ENCODE measurements around the gene PLA2G4B.

The PLA2G4B gene

DNA sequence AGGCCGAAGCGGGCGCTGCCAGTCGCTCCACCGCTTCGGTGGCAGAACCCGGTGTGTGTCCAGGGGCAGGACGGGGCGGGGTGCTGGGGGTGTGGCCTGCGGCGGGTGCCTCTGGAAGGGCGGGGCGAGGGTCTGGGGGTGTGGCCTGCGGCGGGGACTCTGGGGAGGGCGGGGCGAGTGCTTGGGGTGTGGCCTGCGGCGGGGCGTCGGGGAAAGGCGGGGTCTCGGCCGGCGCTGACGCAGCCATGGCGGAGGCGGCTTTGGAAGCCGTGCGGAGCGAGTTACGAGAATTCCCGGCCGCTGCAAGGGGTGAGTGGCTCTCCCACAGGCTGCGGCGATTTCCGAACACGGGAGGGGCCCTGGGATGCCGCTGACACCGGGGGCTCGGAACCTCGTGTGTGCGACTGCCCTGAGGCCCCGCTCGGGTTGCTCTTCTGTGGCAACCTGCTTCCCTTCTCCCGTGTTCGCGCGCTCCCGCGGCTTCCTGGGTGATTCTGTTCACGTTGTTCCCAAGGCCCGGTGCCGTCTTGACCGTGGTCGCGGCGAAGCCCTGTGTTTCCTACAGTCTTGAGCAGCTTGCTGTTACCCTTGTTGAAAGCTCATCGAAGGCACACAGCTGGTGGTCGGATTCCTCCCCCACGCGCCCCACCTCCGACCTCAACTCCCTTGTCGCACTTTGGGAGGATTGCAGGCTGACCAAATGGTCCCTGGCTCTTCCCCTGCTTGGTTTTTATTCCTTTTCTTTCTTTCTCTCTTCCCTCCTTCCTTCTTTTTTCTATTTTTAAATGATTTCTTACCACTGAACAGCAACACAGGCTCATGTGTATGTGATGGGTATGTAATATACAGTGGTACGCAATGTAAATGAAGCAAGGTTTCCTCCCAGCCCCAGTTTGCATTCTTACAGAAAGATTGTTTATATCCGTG lies 10.5 kb upstream of the PLA2G4B start, which contains the start of gene JMJD7:
JMJD7 (plus strand) TSS at position 213 of the 927 bp plus-strand sequence; CDS start at position 246, 33 bp downstream.
- DNase-seq = peak; percentile 93

DNA sequence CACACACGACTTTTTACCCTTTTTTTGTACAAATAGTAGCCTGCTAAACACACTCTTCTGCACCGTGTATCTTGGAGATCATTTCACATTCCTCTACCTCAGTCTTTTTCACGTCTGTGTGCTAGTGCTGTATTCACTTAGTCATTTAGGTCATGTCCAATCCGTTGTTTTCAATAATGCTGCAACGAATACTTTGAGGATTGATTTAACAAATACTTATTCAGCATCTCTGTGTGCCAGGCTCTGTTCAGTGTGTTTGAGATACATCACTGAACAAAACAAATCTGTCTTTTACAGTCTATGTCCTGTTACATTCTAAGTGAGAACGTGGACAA lies 9.9 kb upstream of the PLA2G4B start:
- no peak for DNase-seq

DNA sequence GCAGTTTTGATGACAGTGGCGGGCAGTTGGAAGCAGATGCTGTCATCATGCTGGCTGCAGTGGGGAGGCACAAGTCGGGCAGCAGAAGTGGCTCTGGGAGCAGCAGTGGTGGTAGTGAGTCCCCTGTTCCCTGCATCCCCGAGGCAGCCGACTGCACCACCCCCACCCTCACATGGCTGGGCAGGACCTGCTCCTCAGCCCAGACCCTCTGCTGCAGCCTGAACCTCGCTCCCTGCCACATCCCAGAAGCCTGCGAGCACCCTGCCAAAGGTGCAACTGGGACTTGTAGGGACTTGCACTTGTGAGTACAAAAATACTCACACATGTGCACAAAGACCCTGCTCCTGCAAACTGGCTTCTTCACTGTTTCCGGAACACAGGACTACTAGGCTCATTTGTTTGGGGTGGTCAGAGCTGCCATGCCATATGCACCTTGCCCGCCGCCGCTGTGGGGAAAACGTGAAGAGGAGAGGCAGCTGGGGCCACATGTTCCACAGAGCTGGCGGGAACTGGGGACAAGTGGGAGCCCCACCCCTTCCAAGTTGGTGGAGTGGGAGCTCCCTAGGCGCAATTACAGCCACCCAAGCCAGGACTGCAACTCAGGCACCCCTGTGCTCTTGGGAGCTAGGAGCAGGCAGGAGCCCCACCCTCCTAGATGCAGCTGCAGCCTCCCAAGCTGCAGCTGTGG lies 8.5 kb upstream of the PLA2G4B start:
- DNase-seq = no peak

DNA sequence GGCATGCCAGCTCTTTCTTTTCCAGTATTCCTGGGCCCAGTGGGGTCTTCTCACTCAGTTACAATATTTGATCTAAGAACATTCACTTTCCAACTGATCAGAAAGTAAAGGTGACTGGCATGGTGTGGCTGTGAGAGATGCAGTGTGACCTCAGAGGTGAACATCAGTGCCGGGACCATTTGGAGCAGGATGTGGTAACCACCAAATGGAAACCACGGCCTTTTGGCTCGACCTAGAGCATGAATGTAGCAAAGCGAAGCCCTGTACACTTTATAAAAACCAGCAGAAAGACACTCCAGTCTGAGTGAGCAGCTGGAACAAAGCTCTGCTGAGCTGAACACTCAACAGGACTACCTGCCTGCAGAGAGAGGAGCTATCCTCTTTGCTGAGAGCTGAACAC lies 7.4 kb upstream of the PLA2G4B start:
- peak; percentile 54 for DNase-seq

DNA sequence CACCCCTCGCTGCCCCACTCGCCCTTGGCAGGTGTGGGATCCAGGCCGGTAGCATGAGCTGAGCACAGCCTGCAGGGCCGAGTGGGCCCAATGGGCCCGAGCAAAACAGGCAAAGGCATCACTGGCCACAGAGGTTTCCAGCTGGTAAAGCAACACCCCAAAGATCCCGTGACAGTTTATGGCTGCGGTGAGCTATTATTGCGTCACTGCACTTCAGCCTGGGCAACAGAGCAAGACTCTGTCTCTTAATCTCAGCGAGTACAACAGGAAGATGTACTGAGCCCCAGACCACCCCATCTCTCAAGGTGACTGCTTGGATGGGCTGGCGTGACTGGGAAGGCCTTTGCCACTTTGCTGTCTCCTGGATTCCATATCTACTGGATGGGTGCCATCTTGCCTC lies 6.4 kb upstream of the PLA2G4B start:
- no peak for DNase-seq

DNA sequence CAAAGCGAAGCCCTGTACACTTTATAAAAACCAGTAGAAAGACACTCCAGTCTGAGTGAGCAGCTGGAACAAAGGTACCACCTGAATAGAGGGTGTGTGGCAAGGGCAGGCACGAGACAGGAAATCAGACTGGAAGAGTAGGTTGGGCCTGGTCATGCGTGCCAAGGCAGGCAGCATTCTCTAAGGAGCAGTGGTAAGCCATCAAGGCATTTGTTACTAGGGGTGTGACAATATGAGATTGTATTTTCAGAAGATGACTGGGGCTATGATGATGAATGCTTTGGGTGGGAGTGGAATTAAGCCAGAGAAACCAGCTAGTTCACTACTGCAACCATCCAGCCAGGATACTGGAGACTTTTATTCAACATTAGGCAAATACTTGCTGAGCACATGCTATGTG lies 5.8 kb upstream of the PLA2G4B start:
- no peak for DNase-seq

- DNase-seq = no peak
These were observed 4.6 kb upstream of the PLA2G4B start for GRCh38 chr15:41834096-41834495.

DNA sequence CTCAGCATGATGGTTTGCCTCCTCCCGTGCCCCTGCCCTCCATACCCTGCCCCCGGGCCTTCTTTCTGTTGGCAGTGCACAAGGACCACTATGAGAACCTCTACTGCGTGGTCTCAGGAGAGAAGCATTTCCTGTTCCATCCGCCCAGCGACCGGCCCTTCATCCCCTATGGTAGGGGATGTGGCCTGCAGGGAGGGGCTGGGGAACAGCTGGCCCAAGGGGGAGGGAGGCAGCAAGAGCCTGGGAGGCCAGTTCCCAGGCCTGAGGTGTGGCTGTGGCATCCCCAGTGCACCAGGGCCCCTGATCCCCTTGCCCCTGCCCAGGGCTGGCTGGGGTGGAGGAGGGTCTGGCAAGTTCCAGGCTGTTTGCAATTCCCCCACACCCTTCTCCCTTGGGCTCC lies 2.6 kb upstream of the PLA2G4B start:
- no peak for DNase-seq

DNA sequence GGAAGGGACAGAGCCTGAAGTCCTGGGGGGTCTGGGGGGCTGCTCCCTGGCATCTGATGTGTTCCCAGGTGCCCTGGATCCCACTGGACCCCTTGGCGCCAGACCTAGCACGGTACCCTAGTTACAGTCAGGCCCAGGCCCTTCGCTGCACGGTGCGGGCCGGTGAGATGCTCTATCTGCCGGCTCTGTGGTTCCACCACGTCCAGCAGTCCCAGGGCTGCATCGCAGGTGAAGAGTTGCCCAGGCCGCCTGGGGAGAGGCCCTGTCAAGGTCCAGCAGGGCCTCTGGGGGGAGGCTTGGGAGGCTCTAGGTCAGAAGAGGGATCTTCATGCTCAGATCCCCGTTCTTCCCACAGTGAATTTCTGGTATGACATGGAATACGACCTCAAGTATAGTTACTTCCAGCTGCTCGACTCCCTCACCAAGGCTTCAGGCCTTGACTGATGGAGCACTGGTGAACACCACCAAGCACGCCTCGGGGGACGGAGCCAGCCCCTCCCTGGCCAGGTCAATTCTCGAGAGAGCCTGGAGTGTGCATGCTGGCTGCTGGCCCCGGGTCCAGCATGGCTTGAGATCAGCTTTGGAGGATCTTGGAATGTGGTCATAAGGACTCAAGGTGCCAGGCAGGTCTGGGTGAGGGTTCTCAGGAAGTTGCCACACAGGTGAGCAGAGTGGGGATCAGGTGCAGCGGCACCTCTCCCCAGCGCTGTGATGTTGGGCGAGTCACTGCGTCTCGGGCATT lies 1.8 kb upstream of the PLA2G4B start:
- DNase-seq = no peak

GRCh38 chr15:41839781-41840491 lies 1.3 kb downstream of the PLA2G4B start:
- no peak for DNase-seq

GRCh38 chr15:41840673-41841072 lies 2.0 kb downstream of the PLA2G4B start:
- no peak for DNase-seq

GRCh38 chr15:41841131-41841530 lies 2.5 kb downstream of the PLA2G4B start:
- no peak for DNase-seq

GRCh38 chr15:41842229-41842628 lies 3.6 kb downstream of the PLA2G4B start:
- DNase-seq = no peak

DNA sequence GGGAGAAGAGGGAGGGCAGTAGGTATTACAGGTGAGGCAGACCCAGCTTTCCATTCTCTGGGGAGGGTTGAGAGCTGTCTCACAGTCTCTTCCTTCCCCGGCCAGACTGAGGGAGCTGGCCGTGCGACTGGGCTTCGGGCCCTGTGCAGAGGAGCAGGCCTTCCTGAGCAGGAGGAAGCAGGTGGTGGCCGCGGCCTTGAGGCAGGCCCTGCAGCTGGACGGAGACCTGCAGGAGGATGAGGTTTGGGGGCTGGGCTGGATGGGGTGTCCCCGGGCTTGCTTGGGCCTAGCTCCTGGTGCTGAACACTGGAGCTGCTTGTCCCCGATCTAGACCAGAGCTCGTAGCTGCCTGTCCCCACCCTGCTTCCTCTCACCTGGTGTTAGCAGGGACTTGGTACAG lies 4.9 kb downstream of the PLA2G4B start:
- DNase-seq = no peak

- DNase-seq = no peak
These were observed 6.2 kb downstream of the PLA2G4B start for GRCh38 chr15:41844814-41845213.

DNA sequence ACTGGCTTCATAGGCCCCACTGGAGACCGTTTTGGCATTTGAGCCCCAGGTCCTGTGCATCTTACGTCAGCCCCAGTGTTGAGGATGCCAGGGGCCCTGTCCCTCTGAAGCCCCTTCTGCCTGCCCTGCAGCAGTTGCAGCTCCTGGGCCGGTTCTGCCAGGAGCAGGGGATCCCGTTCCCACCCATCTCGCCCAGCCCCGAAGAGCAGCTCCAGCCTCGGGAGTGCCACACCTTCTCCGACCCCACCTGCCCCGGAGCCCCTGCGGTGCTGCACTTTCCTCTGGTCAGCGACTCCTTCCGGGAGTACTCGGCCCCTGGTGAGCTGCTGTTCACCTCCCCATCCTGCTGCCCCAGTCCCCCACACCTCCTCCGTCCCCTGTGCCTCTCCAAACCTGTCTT lies 8.6 kb downstream of the PLA2G4B start:
- DNase-seq = no peak

DNA sequence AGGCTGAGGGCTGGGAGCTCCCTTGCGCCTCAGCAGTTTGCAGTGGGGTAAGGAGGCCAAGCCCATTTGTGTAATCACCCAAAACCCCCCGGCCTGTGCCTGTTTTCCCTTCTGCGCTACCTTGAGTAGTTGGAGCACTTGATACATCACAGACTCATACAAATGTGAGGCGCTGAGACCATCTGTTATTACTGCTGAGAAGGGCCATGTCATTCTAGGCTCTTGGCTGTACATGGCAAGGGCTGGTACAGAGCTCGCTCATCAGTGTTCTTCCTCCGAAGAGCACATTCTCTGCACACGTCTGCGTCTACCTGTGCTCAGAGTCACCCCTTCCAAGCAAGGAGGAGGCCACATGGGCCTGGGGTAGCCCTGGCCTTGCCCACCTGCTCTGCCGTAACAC lies 9.3 kb downstream of the PLA2G4B start:
- DNase-seq = no peak

GRCh38 chr15:41848631-41849030 lies 10.0 kb downstream of the PLA2G4B start:
- no peak for DNase-seq

DNA sequence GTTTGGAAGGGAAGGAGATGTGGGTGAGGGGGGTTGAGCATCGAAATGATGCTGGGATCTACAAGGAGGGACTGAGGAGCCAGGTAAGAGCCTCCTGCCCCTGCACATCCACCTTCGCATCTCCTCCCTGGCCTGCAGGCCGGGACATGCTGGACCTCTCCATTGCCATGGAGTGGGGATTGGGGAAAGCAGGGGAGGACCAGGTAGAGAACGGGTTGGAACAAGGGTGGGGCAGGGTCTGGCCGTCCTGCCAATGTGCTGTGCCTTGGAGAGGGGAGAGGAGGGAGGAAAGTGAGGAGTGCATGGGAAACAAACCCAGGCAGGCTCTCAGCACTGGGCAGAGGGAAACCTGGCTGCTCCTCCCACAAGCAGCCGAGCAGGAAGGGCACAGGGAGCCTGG lies 10.6 kb downstream of the PLA2G4B start:
- DNase-seq = no peak

- DNase-seq = no peak
These were observed 11.2 kb downstream of the PLA2G4B start for GRCh38 chr15:41849861-41850260.

DNA sequence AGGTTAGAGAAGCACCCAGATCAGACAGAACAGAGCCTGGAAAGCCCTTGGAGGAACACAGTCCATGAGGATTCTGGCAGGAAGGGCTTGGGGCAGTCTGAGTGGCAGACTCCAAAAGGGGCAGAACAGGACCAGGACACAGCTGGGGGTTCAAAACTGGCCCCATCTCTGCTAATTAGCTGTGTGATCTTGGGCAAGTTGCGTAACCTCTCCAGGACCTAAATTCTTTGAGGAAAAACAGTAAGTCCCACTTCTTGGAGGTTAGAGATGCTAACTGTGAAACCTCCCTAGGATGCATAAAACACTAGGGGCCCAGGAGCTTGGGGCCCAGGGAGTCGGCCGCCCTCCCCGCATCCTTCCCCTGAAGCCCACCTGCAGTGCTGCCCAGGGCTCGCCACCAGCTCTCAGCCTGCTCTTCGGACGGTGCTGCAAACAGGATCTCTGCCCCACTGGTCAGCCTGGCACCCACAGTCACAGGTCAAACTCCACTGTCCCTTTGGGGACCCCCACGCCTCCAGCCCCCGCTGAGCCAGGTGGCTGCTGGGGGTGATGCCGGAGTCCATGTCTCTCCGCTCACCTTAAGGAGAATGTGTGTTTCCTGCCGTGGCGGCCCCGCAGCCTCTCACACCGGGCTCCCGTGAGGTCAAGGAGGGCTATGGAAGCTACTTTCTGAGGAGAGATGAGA lies 12.0 kb downstream of the PLA2G4B start:
- no peak for DNase-seq

DNA sequence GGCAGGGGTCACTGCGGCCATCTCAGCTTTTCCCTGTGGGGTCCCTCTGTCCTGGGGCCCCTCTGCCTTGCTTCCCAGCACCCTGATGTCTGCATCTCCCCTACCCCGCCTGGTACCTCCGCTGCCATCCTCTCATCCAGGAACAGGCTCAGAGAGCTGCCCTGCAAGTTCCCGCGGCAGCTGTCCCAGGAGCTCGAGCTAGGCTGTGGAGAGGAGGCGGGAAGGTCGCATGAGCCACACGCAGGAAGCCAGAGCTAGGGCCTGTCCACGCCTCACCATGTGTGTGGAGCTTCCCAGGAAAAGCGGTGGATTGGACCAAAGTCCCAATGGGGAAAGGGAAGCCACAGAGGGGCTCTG lies 12.5 kb downstream of the PLA2G4B start:
- DNase-seq = no peak

Data from CD4-positive, alpha-beta T cell treated with Interleukin-21 for 1 hour (primary cell).